Caco-2 (cell line): ENCODE measurements around the gene ILF3. TPM values are rescaled to one million over a fixed set of nuclear protein-coding genes. Genes with fewer than 3 reads are reported as not detected.

ENCODE experiments used
- BruUV-seq: library from RNA; stranded (reverse); fragments of 400-500 nt; replicated peaks from 2 replicates; lab custom pipeline; 2021; lab: Mats Ljungman, UMichigan
- CTCF ChIA-PET: fragments of 300-600 bp; sonication (Branson Sonifier 250); formaldehyde crosslinking; loops from one replicate; lab custom pipeline; 2022; ENCODE audit warnings: antibody characterized with exemption; lab: Charles Lee
- POLR2A ChIA-PET: fragments of 300-600 bp; sonication (Branson Sonifier 250); formaldehyde crosslinking; loops from one replicate; lab custom pipeline; 2022; ENCODE audit warnings: antibody characterized with exemption; lab: Charles Lee
- DNase-seq, 2 experiments: peaks; one replicate each; pipeline versions ENCODE4 v3.0.0 to v3.0.0-alpha.2; 2020 to 2022
- H3K27me3 ChIP-seq: replicated peaks from 2 replicates; pipeline ENCODE4 v1.6.0; 2011; ENCODE audit warnings: low read length; ENCODE audit not compliant: control insufficient read depth, insufficient read depth
- H3K36me3 ChIP-seq: 2 replicates; pipeline ENCODE4 v1.5.1; 2011; ENCODE audit warnings: low read length; ENCODE audit not compliant: control insufficient read depth, insufficient read depth
- H3K4me1 ChIP-seq: fragments of 250-450 bp; sonication (Bioruptor Pico); 2 replicates; pipeline ENCODE4 v1.5.1; 2020; ENCODE audit warnings: mild to moderate bottlenecking
- H3K4me3 ChIP-seq: 2 replicates; pipeline ENCODE4 v1.5.1; 2011; ENCODE audit warnings: low read depth, mild to moderate bottlenecking, control low read depth, low read length
- H3K9me3 ChIP-seq: fragments of 250-450 bp; sonication (Bioruptor Pico); 2 replicates; pipeline ENCODE4 v1.5.1; 2020; ENCODE audit warnings: mild to moderate bottlenecking, moderate library complexity
- H3K27ac Mint-ChIP-seq: one replicate; pipeline ENCODE4 v1.8.0; 2022; ENCODE audit warnings: mixed read lengths; ENCODE audit not compliant: unreplicated experiment
- H3K27me3 Mint-ChIP-seq: one replicate; pipeline ENCODE4 v1.8.0; 2022; ENCODE audit warnings: mixed read lengths; ENCODE audit not compliant: insufficient read depth, unreplicated experiment
- H3K36me3 Mint-ChIP-seq: one replicate; pipeline ENCODE4 v1.8.0; 2022; ENCODE audit warnings: mild to moderate bottlenecking, mixed read lengths; ENCODE audit not compliant: insufficient read depth, unreplicated experiment
- H3K4me1 Mint-ChIP-seq: one replicate; pipeline ENCODE4 v1.8.0; 2022; ENCODE audit warnings: low read depth, mixed read lengths; ENCODE audit not compliant: unreplicated experiment
- H3K4me3 Mint-ChIP-seq: one replicate; pipeline ENCODE4 v1.8.0; 2022; ENCODE audit warnings: mild to moderate bottlenecking, moderate library complexity, mixed read lengths; ENCODE audit not compliant: unreplicated experiment
- H3K9me3 Mint-ChIP-seq: one replicate; pipeline ENCODE4 v1.8.0; 2022; ENCODE audit warnings: mixed read lengths; ENCODE audit not compliant: unreplicated experiment
- intact Hi-C: fragments of 100-400 bp; cut with micrococcal nuclease; formaldehyde crosslinking; loops from one replicate; pipeline ENCODE4 v1.10.0; 2022; ENCODE audit not compliant: unreplicated experiment
- total RNA-seq: library from RNA; stranded (reverse); gene quantifications from 2 replicates; pipeline ENCODE4 v1.2.3, GENCODE V29; 2022
- TF ChIP-seq, protein P1 (sequence below), 2 experiments: fragments of 200-600 bp in 1 of 2; IDR thresholded peaks; 1 replicate in 1 of 2; 2 replicates in 1 of 2; pipeline versions ENCODE4 v1.5.1 to v1.8.0; 2011 to 2022; ENCODE audit warnings: antibody characterized with exemption in 1 of 2, control low read depth in 1 of 2, inconsistent platforms in 1 of 2, low read depth in 1 of 2, low read length in 1 of 2, mild to moderate bottlenecking in 1 of 2, moderate library complexity in 1 of 2; ENCODE audit not compliant: insufficient read depth in 1 of 2, severe bottlenecking in 1 of 2, unreplicated experiment in 1 of 2

Gene ILF3
- total RNA-seq, 1 experiment from 2014 or later: 399 TPM

DNA sequence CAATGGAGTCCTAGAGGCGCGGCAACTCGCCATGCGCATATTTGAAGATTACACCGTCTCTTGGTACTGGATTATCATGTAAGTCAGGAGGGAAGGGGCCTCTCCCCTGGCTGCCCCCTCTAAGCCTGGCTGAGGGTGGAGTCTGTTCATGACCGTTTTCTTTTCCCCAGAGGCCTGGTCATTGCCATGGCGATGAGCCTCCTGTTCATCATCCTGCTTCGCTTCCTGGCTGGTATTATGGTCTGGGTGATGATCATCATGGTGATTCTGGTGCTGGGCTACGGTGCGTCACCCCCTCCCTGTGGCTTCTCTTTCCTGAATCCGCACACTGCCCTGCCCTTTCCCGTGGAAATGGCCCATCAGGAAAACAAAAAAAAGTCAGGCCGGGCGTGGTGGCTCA is 22.3 kb upstream of the ILF3 start:
- no peaks in the 10 kb centered on the region for H3K9me3 Mint-ChIP-seq
- H3K36me3 ChIP-seq: peaks cover 2% of the 10 kb centered on the region
- H3K27me3 Mint-ChIP-seq: no peaks in the 10 kb centered on the region
- H3K36me3 Mint-ChIP-seq: peaks cover 63% of the 10 kb centered on the region
- TF ChIP-seq, protein P1, sequence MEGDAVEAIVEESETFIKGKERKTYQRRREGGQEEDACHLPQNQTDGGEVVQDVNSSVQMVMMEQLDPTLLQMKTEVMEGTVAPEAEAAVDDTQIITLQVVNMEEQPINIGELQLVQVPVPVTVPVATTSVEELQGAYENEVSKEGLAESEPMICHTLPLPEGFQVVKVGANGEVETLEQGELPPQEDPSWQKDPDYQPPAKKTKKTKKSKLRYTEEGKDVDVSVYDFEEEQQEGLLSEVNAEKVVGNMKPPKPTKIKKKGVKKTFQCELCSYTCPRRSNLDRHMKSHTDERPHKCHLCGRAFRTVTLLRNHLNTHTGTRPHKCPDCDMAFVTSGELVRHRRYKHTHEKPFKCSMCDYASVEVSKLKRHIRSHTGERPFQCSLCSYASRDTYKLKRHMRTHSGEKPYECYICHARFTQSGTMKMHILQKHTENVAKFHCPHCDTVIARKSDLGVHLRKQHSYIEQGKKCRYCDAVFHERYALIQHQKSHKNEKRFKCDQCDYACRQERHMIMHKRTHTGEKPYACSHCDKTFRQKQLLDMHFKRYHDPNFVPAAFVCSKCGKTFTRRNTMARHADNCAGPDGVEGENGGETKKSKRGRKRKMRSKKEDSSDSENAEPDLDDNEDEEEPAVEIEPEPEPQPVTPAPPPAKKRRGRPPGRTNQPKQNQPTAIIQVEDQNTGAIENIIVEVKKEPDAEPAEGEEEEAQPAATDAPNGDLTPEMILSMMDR (IDR thresholded peaks at IDR 0.05; ENCODE audit: insufficient read depth in 1 of 2, low read depth in 1 of 2, low read length in 1 of 2, severe bottlenecking in 1 of 2, unreplicated experiment in 1 of 2): no peak
- no peaks in the 10 kb centered on the region for H3K9me3 ChIP-seq
- CTCF ChIA-PET: no interaction called here
- BruUV-seq: no TSS peak
- no peak overlapping the region for H3K4me3 Mint-ChIP-seq
- POLR2A ChIA-PET: no interaction called here
- no peak overlapping the region for H3K4me3 ChIP-seq
- H3K4me1 ChIP-seq: no peaks in the 10 kb centered on the region
- no peaks in the 10 kb centered on the region for H3K27me3 ChIP-seq
- intact Hi-C loops: no loop called here
- no peak for DNase-seq
- no peak overlapping the region for H3K27ac Mint-ChIP-seq
- H3K4me1 Mint-ChIP-seq: no peaks in the 10 kb centered on the region

DNA sequence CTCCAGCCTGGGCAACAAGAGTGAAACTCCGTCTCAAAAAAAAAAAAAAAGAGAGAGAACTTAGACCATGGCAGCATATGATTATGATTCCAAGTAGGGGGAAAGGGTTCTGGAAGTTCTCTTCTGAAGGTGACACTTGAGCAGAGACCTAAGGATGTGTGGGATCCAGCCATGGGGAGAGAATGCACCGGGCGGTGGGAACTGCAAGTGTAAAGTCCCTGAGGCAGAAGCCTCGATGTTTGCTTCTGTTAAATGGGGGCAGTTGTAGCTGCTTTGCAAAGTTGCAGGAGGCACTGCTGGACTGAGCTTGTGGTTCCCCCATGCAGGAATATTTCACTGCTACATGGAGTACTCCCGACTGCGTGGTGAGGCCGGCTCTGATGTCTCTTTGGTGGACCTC is 19.7 kb upstream of the ILF3 start:
- Mint-ChIP-seq H3K27me3 (no peaks in the 10 kb centered on the region), H3K36me3 (peaks cover 71% of the 10 kb centered on the region), H3K9me3 (no peaks in the 10 kb centered on the region), H3K27ac (no peak overlapping the region), H3K4me1 (no peaks in the 10 kb centered on the region), H3K4me3 (no peak overlapping the region)
- H3K9me3 ChIP-seq: no peaks in the 10 kb centered on the region
- DNase-seq: no peak
- TF ChIP-seq, protein P1 (IDR thresholded peaks at IDR 0.05; ENCODE audit: insufficient read depth in 1 of 2, low read depth in 1 of 2, low read length in 1 of 2, severe bottlenecking in 1 of 2, unreplicated experiment in 1 of 2): no peak
- no peak overlapping the region for H3K4me3 ChIP-seq
- BruUV-seq: no TSS peak
- no peaks in the 10 kb centered on the region for H3K4me1 ChIP-seq
- ChIA-PET POLR2A (no interaction called here), CTCF (no interaction called here)
- intact Hi-C loops: no loop called here
- no peaks in the 10 kb centered on the region for H3K27me3 ChIP-seq
- no peaks in the 10 kb centered on the region; the same call in 1 of the 2 replicates for H3K36me3 ChIP-seq

DNA sequence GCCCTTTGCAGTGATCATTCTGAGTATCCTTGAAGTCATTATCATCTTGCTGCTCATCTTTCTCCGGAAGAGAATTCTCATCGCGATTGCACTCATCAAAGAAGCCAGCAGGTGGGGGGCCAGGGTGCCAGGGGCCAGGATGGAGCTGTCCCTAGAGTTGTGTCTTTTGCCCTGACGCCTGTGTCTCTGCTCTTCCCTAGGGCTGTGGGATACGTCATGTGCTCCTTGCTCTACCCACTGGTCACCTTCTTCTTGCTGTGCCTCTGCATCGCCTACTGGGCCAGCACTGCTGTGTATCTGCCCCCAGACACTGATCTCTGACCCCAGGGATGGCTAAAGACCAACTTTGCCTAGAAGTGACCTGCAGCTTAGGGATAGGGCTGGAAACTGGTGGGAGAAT is 19.2 kb upstream of the ILF3 start:
- POLR2A ChIA-PET: no interaction called here
- no peaks in the 10 kb centered on the region; the same call in 1 of the 2 replicates for H3K36me3 ChIP-seq

More for the DNA sequence above, 19.2 kb upstream of the ILF3 start:
- Mint-ChIP-seq H3K27me3 (no peaks in the 10 kb centered on the region), H3K9me3 (no peaks in the 10 kb centered on the region), H3K4me3 (no peak overlapping the region), H3K27ac (no peak overlapping the region), H3K4me1 (no peaks in the 10 kb centered on the region), H3K36me3 (peaks cover 76% of the 10 kb centered on the region)
- Histone ChIP-seq H3K9me3 (no peaks in the 10 kb centered on the region), H3K4me3 (no peak overlapping the region), H3K27me3 (no peaks in the 10 kb centered on the region), H3K4me1 (no peaks in the 10 kb centered on the region)
- TF ChIP-seq, protein P1 (IDR thresholded peaks at IDR 0.05; ENCODE audit: insufficient read depth in 1 of 2, low read depth in 1 of 2, low read length in 1 of 2, severe bottlenecking in 1 of 2, unreplicated experiment in 1 of 2): no peak
- BruUV-seq: no TSS peak
- intact Hi-C loops: no loop called here
- DNase-seq: no peak
- CTCF ChIA-PET: interaction anchor here (1.4 kb wide), 1 partner anchor 10 kb away, joined by 9 read pairs; no protein-coding TSS in a partner anchor
